Measurements from ENCODE around the gene GRAMD4.

Gene GRAMD4, protein sequence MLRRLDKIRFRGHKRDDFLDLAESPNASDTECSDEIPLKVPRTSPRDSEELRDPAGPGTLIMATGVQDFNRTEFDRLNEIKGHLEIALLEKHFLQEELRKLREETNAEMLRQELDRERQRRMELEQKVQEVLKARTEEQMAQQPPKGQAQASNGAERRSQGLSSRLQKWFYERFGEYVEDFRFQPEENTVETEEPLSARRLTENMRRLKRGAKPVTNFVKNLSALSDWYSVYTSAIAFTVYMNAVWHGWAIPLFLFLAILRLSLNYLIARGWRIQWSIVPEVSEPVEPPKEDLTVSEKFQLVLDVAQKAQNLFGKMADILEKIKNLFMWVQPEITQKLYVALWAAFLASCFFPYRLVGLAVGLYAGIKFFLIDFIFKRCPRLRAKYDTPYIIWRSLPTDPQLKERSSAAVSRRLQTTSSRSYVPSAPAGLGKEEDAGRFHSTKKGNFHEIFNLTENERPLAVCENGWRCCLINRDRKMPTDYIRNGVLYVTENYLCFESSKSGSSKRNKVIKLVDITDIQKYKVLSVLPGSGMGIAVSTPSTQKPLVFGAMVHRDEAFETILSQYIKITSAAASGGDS

DNA sequence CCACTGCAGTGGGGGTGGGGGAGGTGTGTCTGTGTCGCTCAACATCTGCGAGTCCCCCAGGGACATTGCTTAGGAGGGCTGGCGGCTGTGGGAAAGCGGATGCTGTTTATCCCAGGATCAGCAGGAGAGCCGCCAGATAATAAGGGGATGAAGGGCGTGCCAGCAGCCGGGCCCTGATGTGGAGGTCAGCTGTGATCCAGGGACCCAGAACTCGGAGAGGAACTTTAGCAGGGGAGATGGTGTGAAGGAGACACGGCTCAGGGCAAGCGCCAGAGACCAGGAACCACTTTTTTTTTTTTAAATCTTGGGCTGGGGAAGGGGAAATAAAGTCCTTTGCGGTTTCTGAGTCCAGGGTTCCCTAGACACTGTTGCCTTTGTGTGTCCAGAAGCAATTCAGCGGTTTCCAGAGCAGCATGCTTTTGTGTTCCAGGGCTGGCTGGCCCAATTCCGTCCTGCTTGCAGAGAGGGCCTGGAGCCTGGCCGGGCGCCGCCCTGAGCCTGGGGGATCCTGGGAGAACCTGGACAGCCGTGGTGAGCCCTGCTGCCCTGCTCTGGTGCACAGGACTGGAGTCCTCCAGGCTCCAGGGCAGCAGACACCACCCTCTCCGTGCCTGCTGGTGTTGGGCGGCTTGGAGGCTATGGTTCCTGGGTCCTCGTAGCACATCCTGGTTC, at the start of gene GRAMD4:
Gene GRAMD4, plus strand, starts transcription at position 557 of the 672 bp plus-strand sequence. CDS start 6,414 bp downstream, outside the sequence.
- no peaks in the 10 kb centered on the region for H3K27me3 Mint-ChIP-seq (ENCODE audit: low read depth, poor library complexity)
- H3K36me3 Mint-ChIP-seq (ENCODE audit: low read depth): no peaks in the 10 kb centered on the region
- TF ChIP-seq, protein P1, sequence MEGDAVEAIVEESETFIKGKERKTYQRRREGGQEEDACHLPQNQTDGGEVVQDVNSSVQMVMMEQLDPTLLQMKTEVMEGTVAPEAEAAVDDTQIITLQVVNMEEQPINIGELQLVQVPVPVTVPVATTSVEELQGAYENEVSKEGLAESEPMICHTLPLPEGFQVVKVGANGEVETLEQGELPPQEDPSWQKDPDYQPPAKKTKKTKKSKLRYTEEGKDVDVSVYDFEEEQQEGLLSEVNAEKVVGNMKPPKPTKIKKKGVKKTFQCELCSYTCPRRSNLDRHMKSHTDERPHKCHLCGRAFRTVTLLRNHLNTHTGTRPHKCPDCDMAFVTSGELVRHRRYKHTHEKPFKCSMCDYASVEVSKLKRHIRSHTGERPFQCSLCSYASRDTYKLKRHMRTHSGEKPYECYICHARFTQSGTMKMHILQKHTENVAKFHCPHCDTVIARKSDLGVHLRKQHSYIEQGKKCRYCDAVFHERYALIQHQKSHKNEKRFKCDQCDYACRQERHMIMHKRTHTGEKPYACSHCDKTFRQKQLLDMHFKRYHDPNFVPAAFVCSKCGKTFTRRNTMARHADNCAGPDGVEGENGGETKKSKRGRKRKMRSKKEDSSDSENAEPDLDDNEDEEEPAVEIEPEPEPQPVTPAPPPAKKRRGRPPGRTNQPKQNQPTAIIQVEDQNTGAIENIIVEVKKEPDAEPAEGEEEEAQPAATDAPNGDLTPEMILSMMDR (IDR thresholded peaks at IDR 0.05): no peak
- DNase-seq: no peak
- H3K9me3 Mint-ChIP-seq: no peaks in the 10 kb centered on the region
- H3K4me3 Mint-ChIP-seq: peak within 1 kb of the TSS; percentile 4
- H3K4me1 Mint-ChIP-seq: peaks cover 34% of the 10 kb centered on the region
- peak within 1 kb of the TSS; percentile 85 for H3K27ac Mint-ChIP-seq

DNA sequence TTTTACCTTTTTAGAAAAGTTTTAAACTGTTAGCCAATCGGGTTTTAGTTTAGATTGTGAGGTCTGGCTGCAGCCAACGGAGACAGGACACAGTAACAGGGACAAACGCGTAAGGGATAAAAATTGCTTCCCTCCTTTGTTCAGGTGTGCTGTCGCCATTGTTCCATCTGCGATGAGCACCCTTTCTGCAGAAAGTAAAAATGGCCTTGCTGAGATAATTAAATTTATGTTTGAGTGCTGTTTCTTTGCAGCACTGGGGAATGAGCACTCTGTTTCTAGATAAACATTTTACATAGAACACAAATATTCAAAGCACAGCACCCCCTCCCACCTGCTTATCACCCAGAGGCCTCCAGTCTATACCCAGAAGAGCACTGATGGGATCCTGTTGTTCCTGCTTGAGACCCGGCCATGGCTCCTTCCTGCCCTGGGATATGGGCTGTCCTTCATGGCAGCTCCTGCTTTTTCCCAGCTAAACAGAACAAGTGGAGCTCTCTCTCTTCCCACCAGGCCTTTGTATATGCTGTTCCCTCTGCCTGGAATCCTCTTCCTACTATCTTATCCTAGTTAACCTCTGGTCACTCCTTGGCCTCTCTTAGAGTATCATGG, 48.4 kb upstream of the GRAMD4 start:
- no peak overlapping the region for H3K27ac Mint-ChIP-seq
- peaks cover 12% of the 10 kb centered on the region for H3K9me3 Mint-ChIP-seq
- TF ChIP-seq, protein P1 (IDR thresholded peaks at IDR 0.05): no peak
- H3K4me1 Mint-ChIP-seq: peaks cover 15% of the 10 kb centered on the region
- DNase-seq: no peak
- peaks cover 30% of the 10 kb centered on the region for H3K27me3 Mint-ChIP-seq (ENCODE audit: low read depth, poor library complexity)
- H3K4me3 Mint-ChIP-seq: no peak overlapping the region
- H3K36me3 Mint-ChIP-seq (ENCODE audit: low read depth): no peaks in the 10 kb centered on the region

DNA sequence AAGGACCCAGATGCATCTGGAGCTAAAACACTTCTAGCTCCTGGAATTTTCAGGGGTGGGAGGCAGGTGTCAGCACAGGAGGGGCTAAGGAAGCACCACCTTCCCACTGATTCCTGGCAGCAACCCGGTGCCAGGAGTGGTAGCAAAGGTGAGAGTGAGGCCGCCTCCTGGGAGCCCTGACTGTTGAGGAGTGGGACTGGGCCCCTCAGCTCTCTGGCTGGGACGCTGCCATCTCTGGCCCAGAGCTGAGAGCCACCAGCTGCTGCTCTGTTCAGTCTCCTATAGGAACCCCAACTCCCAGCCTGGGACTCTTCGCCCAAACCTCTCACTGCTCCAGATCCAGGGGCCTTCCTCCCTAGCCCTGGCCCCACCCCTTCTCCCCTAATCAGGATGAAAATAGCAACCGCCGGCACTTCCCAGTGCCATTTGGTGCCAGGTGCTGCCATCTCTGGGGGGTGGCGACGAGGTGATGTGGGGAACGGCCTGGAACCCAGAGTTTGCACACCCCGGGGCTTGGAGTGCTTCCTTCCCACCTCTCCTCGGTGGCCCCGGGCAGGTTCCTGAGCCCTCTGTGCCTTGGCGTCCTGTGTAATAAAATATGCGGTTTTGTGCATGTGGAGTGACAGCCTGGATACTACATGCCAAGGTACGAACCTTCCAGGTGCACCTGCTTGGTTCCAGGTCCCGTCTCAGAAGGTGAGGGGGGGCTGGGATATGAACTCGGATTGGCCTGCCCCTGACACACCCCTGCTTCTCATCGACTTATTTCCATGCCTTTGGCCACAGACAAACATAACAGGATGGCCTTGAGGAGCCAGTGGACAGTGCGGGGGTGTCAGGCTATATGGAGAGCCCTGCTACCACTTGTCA, 47.0 kb upstream of the GRAMD4 start:
- Mint-ChIP-seq H3K9me3 (peaks cover 12% of the 10 kb centered on the region), H3K4me3 (no peak overlapping the region), H3K27me3 (ENCODE audit: low read depth, poor library complexity) (peaks cover 26% of the 10 kb centered on the region), H3K36me3 (ENCODE audit: low read depth) (no peaks in the 10 kb centered on the region), H3K4me1 (peaks cover 20% of the 10 kb centered on the region), H3K27ac (no peak overlapping the region)
- TF ChIP-seq, protein P1 (IDR thresholded peaks at IDR 0.05): no peak
- DNase-seq: no peak

DNA sequence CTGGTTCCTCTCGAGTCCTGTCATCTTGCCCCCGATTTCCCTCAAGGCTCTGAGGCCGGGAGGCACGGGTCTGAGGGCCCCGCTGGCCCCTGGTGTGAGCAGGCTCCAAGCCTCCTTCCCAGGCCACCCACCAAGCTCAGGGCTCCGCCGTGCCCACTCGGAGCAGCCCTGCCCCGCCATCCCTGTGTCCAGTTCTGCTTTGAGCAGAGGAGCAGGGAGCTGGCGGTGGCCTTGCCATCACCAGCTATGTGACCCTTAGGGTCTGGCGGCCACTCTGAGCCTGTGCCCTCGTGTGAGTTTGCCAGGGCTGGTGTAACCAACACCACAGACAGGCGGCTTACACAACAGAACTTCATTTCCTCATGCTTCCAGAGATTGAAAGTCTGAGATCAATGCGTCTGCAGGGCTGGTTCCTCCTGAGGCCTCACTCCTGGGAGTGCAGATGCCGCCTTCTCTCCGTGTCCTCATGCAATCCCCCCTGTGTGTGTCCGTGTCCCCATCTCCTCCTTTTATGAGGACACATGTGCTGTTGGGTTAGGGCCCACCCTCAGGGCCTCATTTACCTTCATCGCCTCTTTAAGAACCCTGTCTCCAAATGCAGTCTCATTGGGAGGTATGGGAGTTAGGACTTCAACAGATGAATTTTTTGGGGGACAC, 46.3 kb upstream of the GRAMD4 start:
- no peak overlapping the region for H3K4me3 Mint-ChIP-seq
- no peak overlapping the region for H3K27ac Mint-ChIP-seq
- no peak for DNase-seq
- H3K27me3 Mint-ChIP-seq (ENCODE audit: low read depth, poor library complexity): peaks cover 26% of the 10 kb centered on the region
- no peaks in the 10 kb centered on the region for H3K36me3 Mint-ChIP-seq (ENCODE audit: low read depth)
- H3K4me1 Mint-ChIP-seq: peaks cover 28% of the 10 kb centered on the region
- TF ChIP-seq, protein P1 (IDR thresholded peaks at IDR 0.05): no peak
- H3K9me3 Mint-ChIP-seq: peaks cover 12% of the 10 kb centered on the region

DNA sequence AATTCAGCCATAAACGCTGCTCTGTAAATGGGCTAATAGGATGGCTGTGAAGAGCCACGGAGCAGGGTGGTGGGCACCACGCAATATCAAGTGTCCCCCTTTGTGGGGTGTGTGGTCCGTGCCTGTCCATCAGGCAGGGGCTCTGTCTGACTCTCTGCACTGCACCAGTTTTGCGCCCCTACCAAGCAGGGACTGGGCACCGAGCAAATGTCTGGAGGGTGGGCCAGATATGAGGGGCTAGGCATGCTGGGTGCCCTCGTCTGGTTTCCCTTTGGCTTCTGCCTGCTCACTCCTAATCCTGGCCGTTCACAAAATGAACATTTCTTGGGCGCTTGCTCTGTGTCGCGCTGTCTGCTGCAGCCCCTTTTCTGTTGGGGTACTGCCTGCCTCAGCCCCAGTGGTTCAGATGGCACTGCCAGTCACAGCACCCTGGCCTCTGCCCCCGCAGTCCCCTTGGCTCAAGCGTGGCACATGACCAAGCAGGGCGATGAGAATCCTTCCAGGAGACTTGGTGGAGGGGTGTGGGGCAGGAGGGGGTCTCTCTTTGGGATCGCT, 45.7 kb upstream of the GRAMD4 start:
- H3K4me1 Mint-ChIP-seq: peaks cover 34% of the 10 kb centered on the region
- H3K36me3 Mint-ChIP-seq (ENCODE audit: low read depth): no peaks in the 10 kb centered on the region
- DNase-seq: no peak
- peaks cover 12% of the 10 kb centered on the region for H3K9me3 Mint-ChIP-seq
- H3K27me3 Mint-ChIP-seq (ENCODE audit: low read depth, poor library complexity): peaks cover 26% of the 10 kb centered on the region
- H3K27ac Mint-ChIP-seq: no peak overlapping the region
- TF ChIP-seq, protein P1 (IDR thresholded peaks at IDR 0.05): no peak
- H3K4me3 Mint-ChIP-seq: peak overlapping the region; percentile 86
